C4-2B (cell line): Measurements from ENCODE around the gene HDC.

Source experiments
- H3K27ac ChIP-seq: fragments of 450-650 bp; 2 replicates; pipeline ENCODE4 v1.5.1; 2017
- ZFX ChIP-seq: fragments of 450-650 bp; IDR thresholded peaks from 2 replicates; pipeline ENCODE4 v1.6.1; 2017
- TF ChIP-seq, protein P1 (sequence below): fragments of 450-650 bp; conservative IDR thresholded peaks from 2 replicates; pipeline ENCODE4 v1.5.1; 2017; ENCODE audit warnings: mild to moderate bottlenecking

Gene HDC

DNA sequence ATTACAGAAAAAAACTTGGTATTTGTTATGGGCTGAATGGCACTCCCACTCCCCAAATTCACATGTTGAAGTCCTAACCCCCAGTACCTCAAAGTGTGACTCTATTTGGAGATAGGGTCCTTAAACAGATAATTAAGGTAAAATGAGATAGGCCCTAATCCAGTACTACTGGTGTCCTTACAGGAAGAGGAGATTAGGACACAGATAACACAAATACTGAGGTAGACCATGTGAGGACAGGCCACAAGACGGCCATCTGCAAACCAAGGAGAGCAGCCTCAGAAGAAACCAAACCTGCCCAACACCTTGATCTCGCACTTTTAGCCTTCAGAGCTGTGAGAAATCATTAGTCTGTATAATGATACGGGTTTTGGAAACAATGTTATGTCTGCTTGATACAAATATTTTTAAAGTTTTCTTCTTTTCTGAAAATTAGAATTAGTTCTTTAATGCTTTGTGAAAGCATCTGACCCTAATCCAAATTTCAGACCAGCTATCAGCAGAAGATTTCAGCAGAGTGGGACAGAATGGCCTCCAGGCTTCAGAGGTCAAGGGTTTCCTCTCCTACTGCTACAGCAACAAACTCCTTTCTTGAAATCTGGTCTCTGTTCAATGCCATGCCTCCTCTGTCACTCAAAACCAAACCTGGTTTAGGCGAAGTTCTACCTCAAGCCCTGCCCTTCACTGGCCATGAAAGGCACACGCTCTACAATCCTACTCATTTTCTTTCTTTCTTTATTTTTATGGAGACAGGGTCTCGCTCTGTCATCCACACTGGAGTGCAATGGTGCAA is 22.0 kb upstream of the HDC start:
- H3K27ac ChIP-seq, result no peak overlapping the region
- no peak for TF ChIP-seq ZFX
- TF ChIP-seq, protein P1, sequence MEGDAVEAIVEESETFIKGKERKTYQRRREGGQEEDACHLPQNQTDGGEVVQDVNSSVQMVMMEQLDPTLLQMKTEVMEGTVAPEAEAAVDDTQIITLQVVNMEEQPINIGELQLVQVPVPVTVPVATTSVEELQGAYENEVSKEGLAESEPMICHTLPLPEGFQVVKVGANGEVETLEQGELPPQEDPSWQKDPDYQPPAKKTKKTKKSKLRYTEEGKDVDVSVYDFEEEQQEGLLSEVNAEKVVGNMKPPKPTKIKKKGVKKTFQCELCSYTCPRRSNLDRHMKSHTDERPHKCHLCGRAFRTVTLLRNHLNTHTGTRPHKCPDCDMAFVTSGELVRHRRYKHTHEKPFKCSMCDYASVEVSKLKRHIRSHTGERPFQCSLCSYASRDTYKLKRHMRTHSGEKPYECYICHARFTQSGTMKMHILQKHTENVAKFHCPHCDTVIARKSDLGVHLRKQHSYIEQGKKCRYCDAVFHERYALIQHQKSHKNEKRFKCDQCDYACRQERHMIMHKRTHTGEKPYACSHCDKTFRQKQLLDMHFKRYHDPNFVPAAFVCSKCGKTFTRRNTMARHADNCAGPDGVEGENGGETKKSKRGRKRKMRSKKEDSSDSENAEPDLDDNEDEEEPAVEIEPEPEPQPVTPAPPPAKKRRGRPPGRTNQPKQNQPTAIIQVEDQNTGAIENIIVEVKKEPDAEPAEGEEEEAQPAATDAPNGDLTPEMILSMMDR, result no peak

DNA sequence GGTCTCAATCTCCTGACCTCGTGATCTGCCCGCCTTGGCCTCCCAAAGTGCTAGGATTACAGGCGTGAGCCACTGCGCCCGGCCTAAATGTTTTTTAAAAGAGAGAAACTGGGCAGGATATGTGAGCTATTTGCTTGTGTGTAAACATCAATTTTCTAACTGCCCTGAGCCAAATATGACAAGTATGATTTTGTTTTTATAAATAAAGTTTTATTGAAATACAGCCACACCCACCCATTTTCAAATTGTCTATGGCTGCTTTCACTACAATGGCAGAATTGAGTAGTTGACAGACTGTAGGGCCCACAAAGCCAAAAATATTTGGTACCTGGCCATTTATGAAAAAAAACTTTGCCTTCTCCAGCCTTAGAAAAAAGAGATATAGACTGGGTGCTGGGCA is 15.9 kb upstream of the HDC start:
- no peak overlapping the region for H3K27ac ChIP-seq
- TF ChIP-seq ZFX, result no peak
- TF ChIP-seq, protein P1, result no peak

DNA sequence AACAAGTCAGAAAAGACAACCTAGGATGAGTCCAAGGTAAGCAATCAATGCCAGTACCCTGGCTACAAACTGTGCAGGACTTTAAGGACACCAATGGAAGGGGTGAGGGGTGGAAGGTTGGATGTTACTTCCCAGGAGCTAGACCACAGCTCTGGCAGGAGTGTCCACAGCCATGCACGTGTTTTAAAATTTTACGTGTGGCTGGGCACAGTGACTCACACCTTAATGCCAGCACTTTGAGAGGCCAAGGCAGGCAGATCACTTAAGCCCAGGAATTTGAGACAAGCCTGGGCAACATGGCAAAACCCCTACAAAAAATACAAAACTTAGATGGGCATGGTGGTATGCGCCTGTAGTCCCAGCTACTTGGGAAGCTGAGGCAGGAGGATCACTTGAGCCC is 14.7 kb upstream of the HDC start:
- no peak overlapping the region for H3K27ac ChIP-seq
- TF ChIP-seq ZFX, result no peak
- TF ChIP-seq, protein P1, result no peak

DNA sequence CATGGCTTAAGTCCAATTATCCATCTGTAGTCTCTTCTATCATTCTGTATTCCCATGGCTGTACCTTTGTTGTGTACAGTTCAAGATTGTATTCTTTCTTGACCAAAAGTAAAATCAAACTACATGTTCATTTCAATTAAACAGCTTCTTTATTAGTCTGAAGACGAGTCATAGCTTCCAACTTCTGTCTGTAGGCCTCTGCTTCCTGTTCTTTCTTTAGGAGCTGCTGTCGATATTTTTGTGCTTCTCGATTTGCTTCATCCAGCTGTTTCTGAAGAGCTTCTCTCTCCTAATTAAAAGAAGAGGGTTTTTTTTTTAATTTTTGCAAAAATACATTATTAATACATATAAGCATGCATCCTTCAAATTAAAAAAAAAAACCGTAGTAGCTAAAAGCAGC is 13.0 kb upstream of the HDC start:
- H3K27ac ChIP-seq, result no peak overlapping the region
- TF ChIP-seq ZFX, result no peak
- TF ChIP-seq, protein P1, result no peak

DNA sequence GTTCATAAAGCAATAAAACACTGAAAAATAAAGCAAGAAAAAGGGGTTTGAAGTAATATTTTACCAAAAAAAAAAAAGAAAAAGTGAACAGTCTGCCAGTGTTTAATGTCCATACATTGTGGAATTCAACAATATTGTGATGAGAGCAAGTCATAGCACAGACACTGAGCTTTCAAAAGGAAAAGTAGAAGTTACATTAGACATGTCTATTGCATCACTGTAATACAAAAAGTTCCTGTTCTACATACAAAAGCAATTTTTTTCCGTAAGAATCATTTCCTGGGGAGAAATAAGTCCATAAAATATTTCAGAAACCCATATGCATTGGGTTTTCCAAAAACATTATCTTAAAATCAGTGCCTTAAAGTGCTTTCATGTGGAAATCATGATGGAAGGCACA is 11.8 kb upstream of the HDC start:
- TF ChIP-seq, protein P1, result no peak
- no peak for TF ChIP-seq ZFX
- H3K27ac ChIP-seq, result no peak overlapping the region

DNA sequence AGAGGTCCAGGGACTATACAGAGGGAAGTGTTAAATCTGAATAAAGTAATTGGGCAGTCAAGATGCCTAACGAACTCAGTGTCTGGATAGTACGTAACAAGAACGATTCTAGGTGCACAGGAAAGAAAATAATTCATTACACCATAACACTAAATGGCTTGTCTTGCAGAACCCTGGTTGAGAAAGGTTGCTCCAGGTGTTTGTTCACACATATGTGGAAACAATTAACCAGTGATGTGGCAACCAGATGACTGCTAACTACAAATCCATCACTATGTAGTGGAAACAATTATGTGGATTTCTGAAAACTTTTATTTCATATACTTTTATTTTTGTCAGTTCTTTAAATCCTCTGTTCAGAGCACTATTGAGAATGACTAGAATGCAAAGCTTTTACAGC is 10.4 kb upstream of the HDC start:
- TF ChIP-seq, protein P1, result no peak
- TF ChIP-seq ZFX, result no peak
- H3K27ac ChIP-seq, result no peak overlapping the region

DNA sequence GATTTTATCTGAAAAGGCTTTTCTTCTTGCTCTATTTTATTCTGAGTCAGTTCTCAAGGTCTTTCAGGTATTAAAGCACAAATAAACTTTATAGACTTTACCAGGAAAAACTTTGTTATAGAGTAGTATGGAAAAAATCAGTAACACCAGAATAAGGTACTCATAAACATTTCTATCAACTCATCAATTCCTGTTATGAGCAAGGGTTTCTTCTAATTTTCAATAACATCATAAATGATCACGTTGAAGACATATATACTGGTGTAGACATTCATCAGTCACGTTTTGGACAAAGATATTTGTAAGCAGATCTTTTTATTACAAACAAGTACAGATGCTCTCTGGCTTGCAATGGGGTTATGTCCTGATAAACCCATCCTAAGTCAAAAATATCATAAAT is 9.6 kb upstream of the HDC start:
- H3K27ac ChIP-seq, result no peak overlapping the region
- TF ChIP-seq, protein P1, result no peak
- TF ChIP-seq ZFX, result no peak
